Prostate gland (tissue), 2 donors: ENCODE results near the gene IPMK.

Source experiments
- POLR2A ChIP-seq: fragments of 450-650 bp; IDR thresholded peaks from one replicate; pipeline ENCODE4 v1.6.1; 2016; ENCODE audit warnings: antibody characterized with exemption, mild to moderate bottlenecking
- POLR2AphosphoS5 ChIP-seq: sonication (generic); formaldehyde crosslinking; IDR thresholded peaks from one replicate; pipeline ENCODE4 v1.6.1; 2017; ENCODE audit warnings: antibody characterized with exemption
- TF ChIP-seq, protein P1 (sequence below), 4 experiments: fragments of 200-600 bp in 2 of 4; fragments of 450-650 bp in 2 of 4; sonication (generic) in 2 of 4; IDR thresholded peaks; 1 replicate in 3 of 4; 2 replicates in 1 of 4; pipeline ENCODE4 v1.5.1; 2016 to 2019; ENCODE audit warnings: antibody characterized with exemption in 4 of 4, mild to moderate bottlenecking in 2 of 4, moderate library complexity in 2 of 4

DNA sequence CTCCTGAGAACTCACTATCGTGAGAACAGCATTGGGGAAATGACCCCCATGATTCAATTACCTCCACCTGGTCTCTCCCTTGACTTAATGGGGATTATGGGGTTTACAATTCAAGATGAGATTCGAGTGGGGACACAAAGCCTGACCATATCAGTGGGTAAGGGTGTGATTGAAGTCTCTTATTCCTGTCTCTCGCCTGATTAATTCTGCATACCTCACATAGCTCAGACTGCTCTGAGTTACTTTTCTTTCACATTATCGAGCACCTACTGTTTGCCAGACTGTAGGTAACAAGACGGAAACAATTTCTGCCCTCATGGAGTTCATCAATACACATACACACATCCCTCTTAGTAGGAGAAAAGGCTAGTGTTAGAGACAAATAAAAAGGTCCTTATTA, 26.3 kb upstream of the IPMK start:
- TF ChIP-seq, protein P1, sequence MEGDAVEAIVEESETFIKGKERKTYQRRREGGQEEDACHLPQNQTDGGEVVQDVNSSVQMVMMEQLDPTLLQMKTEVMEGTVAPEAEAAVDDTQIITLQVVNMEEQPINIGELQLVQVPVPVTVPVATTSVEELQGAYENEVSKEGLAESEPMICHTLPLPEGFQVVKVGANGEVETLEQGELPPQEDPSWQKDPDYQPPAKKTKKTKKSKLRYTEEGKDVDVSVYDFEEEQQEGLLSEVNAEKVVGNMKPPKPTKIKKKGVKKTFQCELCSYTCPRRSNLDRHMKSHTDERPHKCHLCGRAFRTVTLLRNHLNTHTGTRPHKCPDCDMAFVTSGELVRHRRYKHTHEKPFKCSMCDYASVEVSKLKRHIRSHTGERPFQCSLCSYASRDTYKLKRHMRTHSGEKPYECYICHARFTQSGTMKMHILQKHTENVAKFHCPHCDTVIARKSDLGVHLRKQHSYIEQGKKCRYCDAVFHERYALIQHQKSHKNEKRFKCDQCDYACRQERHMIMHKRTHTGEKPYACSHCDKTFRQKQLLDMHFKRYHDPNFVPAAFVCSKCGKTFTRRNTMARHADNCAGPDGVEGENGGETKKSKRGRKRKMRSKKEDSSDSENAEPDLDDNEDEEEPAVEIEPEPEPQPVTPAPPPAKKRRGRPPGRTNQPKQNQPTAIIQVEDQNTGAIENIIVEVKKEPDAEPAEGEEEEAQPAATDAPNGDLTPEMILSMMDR (IDR thresholded peaks at IDR 0.05): no peak
- no peak for TF ChIP-seq POLR2AphosphoS5
- TF ChIP-seq POLR2A: no peak
